HepG2 (cell line): ENCODE measurements around the gene GFY. TPM values are rescaled to one million over a fixed set of nuclear protein-coding genes. Genes with fewer than 3 reads are reported as not detected.

Experiments
- ATAC-seq: fragments of 200-7000 bp; cut with Tn5 transposase; 3 replicates; pipeline ENCODE4 v1.9.1; 2020; ENCODE audit warnings: mild to moderate bottlenecking, moderate library complexity
- BruUV-seq: library from RNA; stranded (reverse); fragments of 400-500 nt; replicated peaks from 2 replicates; lab custom pipeline; 2021; lab: Mats Ljungman, UMichigan
- CTCF ChIA-PET: fragments of 300-600 bp; formaldehyde crosslinking; extraction: SDS; loops from one replicate; lab custom pipeline; 2021; ENCODE audit warnings: low total read pairs, inconsistent platforms, low intra/inter-chr PET ratio; lab: Yijun Ruan, JAX
- POLR2A ChIA-PET: fragments of 350-600 bp; sonication (Branson Sonifier 250); formaldehyde crosslinking; loops from one replicate; lab custom pipeline; 2020; ENCODE audit warnings: antibody characterized with exemption, inconsistent platforms; lab: Yijun Ruan, JAX
- DNase-seq: peaks from one replicate; pipeline ENCODE4 v3.0.0-alpha.2; 2015; ENCODE audit warnings: low spot score
- FAIRE-seq: peaks from 3 replicates; lab custom pipeline; 2011; peaks lifted over from hg19 to GRCh38; lab: Jason Lieb, UNC
- H2AFZ ChIP-seq: one replicate; pipeline ENCODE4 v1.6.1; 2011; ENCODE audit warnings: low read length, inconsistent platforms
- H3K27ac ChIP-seq: fragments of 300-600 bp; 3 replicates; pipeline ENCODE4 v1.8.0; 2011; ENCODE audit warnings: mixed run types, mild to moderate bottlenecking, mixed read lengths, low read length, inconsistent platforms; ENCODE audit not compliant: insufficient read depth; ENCODE audit errors: extremely low read length
- H3K27me3 ChIP-seq, 2 experiments: fragments of 200-600 bp in 1 of 2; 2 replicates in 1 of 2; 3 replicates in 1 of 2; pipeline versions ENCODE4 v1.6.0 to v1.8.0; 2011; ENCODE audit warnings: low read length in 2 of 2, mild to moderate bottlenecking in 2 of 2, moderate library complexity in 2 of 2, inconsistent platforms in 1 of 2; ENCODE audit not compliant: insufficient read depth in 2 of 2, control insufficient read depth in 1 of 2
- H3K36me3 ChIP-seq, 2 experiments: fragments of 200-600 bp in 1 of 2; replicated peaks in 1 of 2; 2 replicates in 1 of 2; 3 replicates in 1 of 2; pipeline versions ENCODE4 v1.5.1 to v1.8.0; 2011; ENCODE audit warnings: low read length in 2 of 2, inconsistent platforms in 1 of 2; ENCODE audit not compliant: insufficient read depth in 2 of 2, control insufficient read depth in 1 of 2
- H3K4me1 ChIP-seq: 2 replicates; pipeline ENCODE4 v1.5.1; 2012; ENCODE audit warnings: low read length, inconsistent platforms; ENCODE audit not compliant: insufficient read depth
- H3K4me2 ChIP-seq: 2 replicates; pipeline ENCODE4 v1.6.0; 2011; ENCODE audit warnings: low read depth, low read length, inconsistent platforms
- H3K4me3 ChIP-seq, 3 experiments: fragments of 200-600 bp in 1 of 3; sonication (generic), shearing (Covaris generic) in 1 of 3; replicated peaks in 1 of 3; 2 replicates each; pipeline ENCODE4 v1.5.1; 2011 to 2016; ENCODE audit warnings: low read length in 3 of 3, inconsistent platforms in 2 of 3, low read depth in 2 of 3, mild to moderate bottlenecking in 2 of 3, control low read depth in 1 of 3, mixed read lengths in 1 of 3; ENCODE audit not compliant: insufficient read depth in 1 of 3
- H3K79me2 ChIP-seq: one replicate; pipeline ENCODE4 v1.6.1; 2011; ENCODE audit warnings: low read length, inconsistent platforms; ENCODE audit not compliant: insufficient read depth
- H3K9ac ChIP-seq: 2 replicates; pipeline ENCODE4 v1.6.0; 2011; ENCODE audit warnings: mild to moderate bottlenecking, low read depth, low read length, inconsistent platforms; ENCODE audit not compliant: insufficient read depth
- H3K9me3 ChIP-seq: 2 replicates; pipeline ENCODE4 v1.5.1; 2012; ENCODE audit warnings: mild to moderate bottlenecking, low read length
- H4K20me1 ChIP-seq: 2 replicates; pipeline ENCODE4 v1.6.0; 2011; ENCODE audit warnings: inconsistent platforms, mild to moderate bottlenecking, low read length, moderate library complexity; ENCODE audit not compliant: insufficient read depth
- AGO2 ChIP-seq: fragments of 200-400 bp; formaldehyde crosslinking; optimal IDR thresholded peaks from 2 replicates; pipeline ENCODE3; 2017; ENCODE audit warnings: mild to moderate bottlenecking, low read depth, low read length, moderate library complexity
- CEBPG ChIP-seq: IDR thresholded peaks from 2 replicates; pipeline ENCODE4 v1.6.1; 2016
- GATA4 ChIP-seq: sonication (generic); IDR thresholded peaks from 2 replicates; pipeline ENCODE4 v1.6.1; 2016; ENCODE audit warnings: antibody characterized with exemption, low read depth, borderline replicate concordance
- RBFOX2 ChIP-seq: fragments of 200-400 bp; formaldehyde crosslinking; IDR thresholded peaks from 2 replicates; pipeline ENCODE4 v1.6.1; 2017; ENCODE audit warnings: low read depth, mild to moderate bottlenecking, low read length
- ZNF234 ChIP-seq: sonication (generic); formaldehyde crosslinking; conservative IDR thresholded peaks from 2 replicates; pipeline ENCODE4 v1.5.1; 2020; ENCODE audit warnings: mild to moderate bottlenecking, missing genetic modification reagents
- ZSCAN22 ChIP-seq: sonication (generic); formaldehyde crosslinking; IDR thresholded peaks from 2 replicates; pipeline ENCODE4 v1.4.0; 2020; ENCODE audit warnings: mild to moderate bottlenecking, missing genetic modification reagents
- WGBS: methylation state at CpG from one replicate; pipeline ENCODE4 v1.1.6; 2017; ENCODE audit warnings: low lambda C conversion rate; 5-methylcytosine and 5-hydroxymethylcytosine counted together
- in situ Hi-C: cut with HindIII; loops from 2 replicates; pipeline ENCODE4 v1.10.0; 2017; ENCODE audit warnings: low pct_unique_long_range_greater_than_20kb; ENCODE audit not compliant: extremely low pct_ligation_motif_present
- intact Hi-C: fragments of 100-400 bp; cut with micrococcal nuclease; formaldehyde crosslinking; loops from one replicate; pipeline ENCODE4 v1.10.0; 2022; ENCODE audit not compliant: unreplicated experiment
- polyA plus RNA-seq, 8 experiments: library from polyadenylated mRNA; depleted of rRNA in 3 of 8; stranded (reverse) in 7 of 8; unstranded in 1 of 8; fragments of >200 nt; fragmentation: Illumina TruSeq in 4 of 8; extraction: Trizol in 4 of 8; gene quantifications; 2 replicates each; pipeline versions ENCODE4 v1.2.1 to v1.2.3, GENCODE V29; 2011 to 2016; ENCODE audit warnings: low read depth in 4 of 8, missing spikeins in 1 of 8, mixed read lengths in 1 of 8; ENCODE audit not compliant: insufficient read depth in 1 of 8
- total RNA-seq, 5 experiments: library from RNA; depleted of rRNA; stranded (reverse); fragments of >200 nt; fragmentation: Illumina TruSeq; extraction: Trizol; gene quantifications; 2 replicates each; pipeline ENCODE4 v1.2.3, GENCODE V29; 2016; ENCODE audit warnings: low read depth in 1 of 5
- TF ChIP-seq, protein P1 (sequence below): sonication (generic); formaldehyde crosslinking; IDR thresholded peaks from 2 replicates; pipeline ENCODE4 v1.4.0; 2020; ENCODE audit warnings: missing genetic modification reagents
- TF ChIP-seq, protein P2 (sequence below): sonication (generic); formaldehyde crosslinking; IDR thresholded peaks from 2 replicates; pipeline ENCODE4 v1.8.0; 2022; ENCODE audit warnings: missing genetic modification reagents, mild to moderate bottlenecking, borderline replicate concordance
- TF ChIP-seq, protein P3 (sequence below): sonication (generic); formaldehyde crosslinking; IDR thresholded peaks from 2 replicates; pipeline ENCODE4 v1.4.0; 2020; ENCODE audit warnings: missing genetic modification reagents
- TF ChIP-seq, protein P4 (sequence below): IDR thresholded peaks from 2 replicates; pipeline ENCODE4 v1.6.1; 2016; ENCODE audit warnings: missing compliant biosample characterization, missing genetic modification reagents, borderline replicate concordance

Gene GFY
- total and polyA plus RNA-seq, 2 of the 13 experiments (the other 11 are each of a cell fraction or from before 2014, with no cell fraction given) = not detected

DNA sequence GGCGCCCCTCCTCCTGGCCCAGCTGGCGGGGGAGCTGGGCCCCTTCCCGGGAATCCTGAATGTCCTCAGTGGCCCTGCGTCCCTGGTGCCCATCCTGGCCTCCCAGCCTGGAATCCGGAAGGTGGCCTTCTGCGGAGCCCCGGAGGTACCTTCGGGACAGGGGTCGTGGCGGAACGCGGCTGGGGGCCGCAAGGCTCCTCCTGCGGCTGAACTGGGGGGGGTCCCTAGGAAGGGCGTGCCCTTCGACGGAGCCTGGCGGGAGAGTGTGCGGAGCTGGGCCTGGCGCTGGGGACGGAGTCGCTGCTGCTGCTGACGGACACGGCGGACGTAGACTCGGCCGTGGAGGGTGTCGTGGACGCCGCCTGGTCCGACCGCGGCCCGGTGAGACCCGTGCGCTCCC is 36.5 kb downstream of the GFY start:
- no peak overlapping the region for H3K4me3 ChIP-seq
- no TSS peak for BruUV-seq
- H3K79me2 ChIP-seq = no peaks in the 10 kb centered on the region
- ChIA-PET POLR2A (no interaction called here), CTCF (no interaction called here)
- WGBS = 96% methylated on average over 22 of the region's 37 CpGs
- H3K9me3 ChIP-seq = no peaks in the 10 kb centered on the region
- H3K4me1 ChIP-seq = no peaks in the 10 kb centered on the region
- H4K20me1 ChIP-seq = no peaks in the 10 kb centered on the region
- H3K4me2 ChIP-seq = no peak overlapping the region
- in situ Hi-C loops = no loop called here
- no peaks in the 10 kb centered on the region for H3K27me3 ChIP-seq
- FAIRE-seq = no peak
- ATAC-seq = no peak
- peak overlapping the region; percentile 48 for H3K27ac ChIP-seq
- peaks cover 0 to 3% of the 10 kb centered on the region in 2 experiments; a peak in 1 of 5 replicates for H3K36me3 ChIP-seq
- H2AFZ ChIP-seq = no peak overlapping the region
- DNase-seq = no peak
- no peak overlapping the region for H3K9ac ChIP-seq
- peak; percentile 22 for TF ChIP-seq AGO2
- TF ChIP-seq, protein P1, sequence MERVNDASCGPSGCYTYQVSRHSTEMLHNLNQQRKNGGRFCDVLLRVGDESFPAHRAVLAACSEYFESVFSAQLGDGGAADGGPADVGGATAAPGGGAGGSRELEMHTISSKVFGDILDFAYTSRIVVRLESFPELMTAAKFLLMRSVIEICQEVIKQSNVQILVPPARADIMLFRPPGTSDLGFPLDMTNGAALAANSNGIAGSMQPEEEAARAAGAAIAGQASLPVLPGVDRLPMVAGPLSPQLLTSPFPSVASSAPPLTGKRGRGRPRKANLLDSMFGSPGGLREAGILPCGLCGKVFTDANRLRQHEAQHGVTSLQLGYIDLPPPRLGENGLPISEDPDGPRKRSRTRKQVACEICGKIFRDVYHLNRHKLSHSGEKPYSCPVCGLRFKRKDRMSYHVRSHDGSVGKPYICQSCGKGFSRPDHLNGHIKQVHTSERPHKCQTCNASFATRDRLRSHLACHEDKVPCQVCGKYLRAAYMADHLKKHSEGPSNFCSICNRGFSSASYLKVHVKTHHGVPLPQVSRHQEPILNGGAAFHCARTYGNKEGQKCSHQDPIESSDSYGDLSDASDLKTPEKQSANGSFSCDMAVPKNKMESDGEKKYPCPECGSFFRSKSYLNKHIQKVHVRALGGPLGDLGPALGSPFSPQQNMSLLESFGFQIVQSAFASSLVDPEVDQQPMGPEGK (CRISPR knock-in tag) = peak; percentile 22; the same call in 1 of the 2 replicates
- peak; percentile 31; the same call in 1 of the 2 replicates for TF ChIP-seq RBFOX2
- no peak for TF ChIP-seq CEBPG (CRISPR knock-in tag)
- no peak for TF ChIP-seq ZNF234
- intact Hi-C loops = no loop called here

DNA sequence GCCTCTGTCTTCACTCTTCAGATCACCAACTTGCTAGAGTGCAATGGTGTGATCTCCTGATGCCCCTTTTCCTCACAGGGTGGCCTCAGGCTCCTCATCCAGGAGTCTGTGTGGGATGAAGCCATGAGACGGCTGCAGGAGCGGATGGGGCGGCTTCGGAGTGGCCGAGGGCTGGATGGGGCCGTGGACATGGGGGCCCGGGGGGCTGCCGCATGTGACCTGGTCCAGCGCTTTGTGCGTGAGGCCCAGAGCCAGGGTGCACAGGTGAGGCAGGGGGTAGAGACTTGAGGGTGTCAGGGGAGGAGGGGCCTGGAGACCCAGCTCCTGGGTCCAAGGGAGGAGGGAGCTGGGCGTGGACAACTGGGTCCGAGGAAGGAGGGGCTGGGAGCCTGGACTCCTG is 37.3 kb downstream of the GFY start:
- no peaks in the 10 kb centered on the region for H3K27me3 ChIP-seq
- ATAC-seq (no peak), FAIRE-seq (no peak), DNase-seq (no peak)
- H3K4me2 ChIP-seq = no peak overlapping the region
- intact Hi-C loops = no loop called here
- H3K36me3 ChIP-seq = peaks cover 0 to 3% of the 10 kb centered on the region in 2 experiments; a peak in 1 of 5 replicates
- no peaks in the 10 kb centered on the region for H3K79me2 ChIP-seq
- no peak overlapping the region for H2AFZ ChIP-seq
- H3K4me1 ChIP-seq = no peaks in the 10 kb centered on the region
- no TSS peak for BruUV-seq
- WGBS = 92% methylated on average over 12 of the region's 12 CpGs
- no peak overlapping the region for H3K27ac ChIP-seq
- H3K4me3 ChIP-seq = no peak overlapping the region
- no peaks in the 10 kb centered on the region for H3K9me3 ChIP-seq
- in situ Hi-C loops = no loop called here
- POLR2A ChIA-PET = no interaction called here
- no peak overlapping the region for H3K9ac ChIP-seq
- H4K20me1 ChIP-seq = no peaks in the 10 kb centered on the region
- CTCF ChIA-PET = no interaction called here
- TF ChIP-seq, protein P2, sequence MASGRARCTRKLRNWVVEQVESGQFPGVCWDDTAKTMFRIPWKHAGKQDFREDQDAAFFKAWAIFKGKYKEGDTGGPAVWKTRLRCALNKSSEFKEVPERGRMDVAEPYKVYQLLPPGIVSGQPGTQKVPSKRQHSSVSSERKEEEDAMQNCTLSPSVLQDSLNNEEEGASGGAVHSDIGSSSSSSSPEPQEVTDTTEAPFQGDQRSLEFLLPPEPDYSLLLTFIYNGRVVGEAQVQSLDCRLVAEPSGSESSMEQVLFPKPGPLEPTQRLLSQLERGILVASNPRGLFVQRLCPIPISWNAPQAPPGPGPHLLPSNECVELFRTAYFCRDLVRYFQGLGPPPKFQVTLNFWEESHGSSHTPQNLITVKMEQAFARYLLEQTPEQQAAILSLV (CRISPR knock-in tag) = no peak
- TF ChIP-seq, protein P3, sequence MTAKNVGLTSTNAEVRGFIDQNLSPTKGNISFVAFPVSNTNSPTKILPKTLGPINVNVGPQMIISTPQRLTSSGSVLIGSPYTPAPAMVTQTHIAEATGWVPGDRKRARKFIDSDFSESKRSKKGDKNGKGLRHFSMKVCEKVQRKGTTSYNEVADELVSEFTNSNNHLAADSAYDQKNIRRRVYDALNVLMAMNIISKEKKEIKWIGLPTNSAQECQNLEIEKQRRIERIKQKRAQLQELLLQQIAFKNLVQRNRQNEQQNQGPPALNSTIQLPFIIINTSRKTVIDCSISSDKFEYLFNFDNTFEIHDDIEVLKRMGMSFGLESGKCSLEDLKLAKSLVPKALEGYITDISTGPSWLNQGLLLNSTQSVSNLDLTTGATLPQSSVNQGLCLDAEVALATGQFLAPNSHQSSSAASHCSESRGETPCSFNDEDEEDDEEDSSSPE = no peak
- TF ChIP-seq ZSCAN22 (peak; percentile 68; the same call in 1 of the 2 replicates), GATA4 (no peak)
- TF ChIP-seq, protein P4, sequence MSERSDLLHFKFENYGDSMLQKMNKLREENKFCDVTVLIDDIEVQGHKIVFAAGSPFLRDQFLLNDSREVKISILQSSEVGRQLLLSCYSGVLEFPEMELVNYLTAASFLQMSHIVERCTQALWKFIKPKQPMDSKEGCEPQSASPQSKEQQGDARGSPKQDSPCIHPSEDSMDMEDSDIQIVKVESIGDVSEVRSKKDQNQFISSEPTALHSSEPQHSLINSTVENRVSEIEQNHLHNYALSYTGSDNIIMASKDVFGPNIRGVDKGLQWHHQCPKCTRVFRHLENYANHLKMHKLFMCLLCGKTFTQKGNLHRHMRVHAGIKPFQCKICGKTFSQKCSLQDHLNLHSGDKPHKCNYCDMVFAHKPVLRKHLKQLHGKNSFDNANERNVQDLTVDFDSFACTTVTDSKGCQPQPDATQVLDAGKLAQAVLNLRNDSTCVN (CRISPR knock-in tag) = no peak
